RWPE2 (cell line): ENCODE results near the gene CD83.

Experiments
- ATAC-seq: fragments of 200-7000 bp; cut with Tn5 transposase; 3 replicates; pipeline ENCODE4 v1.9.1; 2021; ENCODE audit warnings: low read depth
- DNase-seq: peaks from one replicate; pipeline ENCODE4 v3.0.0-alpha.2; 2020; ENCODE audit warnings: low spot score
- H3K27ac ChIP-seq: fragments of 450-650 bp; 2 replicates; pipeline ENCODE4 v1.5.1; 2017; ENCODE audit warnings: mild to moderate bottlenecking; ENCODE audit not compliant: poor library complexity, severe bottlenecking
- H3K27me3 ChIP-seq: fragments of 250-450 bp; sonication (Bioruptor Pico); 2 replicates; pipeline ENCODE4 v1.5.1; 2021; ENCODE audit warnings: mild to moderate bottlenecking, moderate library complexity; ENCODE audit not compliant: insufficient read depth, poor library complexity, severe bottlenecking
- H3K36me3 ChIP-seq: fragments of 250-450 bp; sonication (Bioruptor Pico); 2 replicates; pipeline ENCODE4 v1.5.1; 2020; ENCODE audit warnings: low read depth, mild to moderate bottlenecking, moderate library complexity
- H3K4me1 ChIP-seq: fragments of 250-450 bp; sonication (Bioruptor Pico); 2 replicates; pipeline ENCODE4 v1.5.1; 2021; ENCODE audit warnings: mild to moderate bottlenecking, moderate library complexity; ENCODE audit not compliant: insufficient read depth, poor library complexity, severe bottlenecking
- H3K4me3 ChIP-seq: fragments of 250-450 bp; sonication (Bioruptor Pico); 2 replicates; pipeline ENCODE4 v1.5.1; 2021; ENCODE audit warnings: mild to moderate bottlenecking, moderate library complexity; ENCODE audit not compliant: severe bottlenecking
- H3K9me3 ChIP-seq: fragments of 250-450 bp; sonication (Bioruptor Pico); 2 replicates; pipeline ENCODE4 v1.5.1; 2021; ENCODE audit warnings: mild to moderate bottlenecking, moderate library complexity; ENCODE audit not compliant: severe bottlenecking
- TF ChIP-seq, protein P1 (sequence below): fragments of 450-650 bp; IDR thresholded peaks from one replicate; pipeline ENCODE4 v1.5.1; 2017; ENCODE audit warnings: mild to moderate bottlenecking, moderate library complexity; ENCODE audit not compliant: poor library complexity, severe bottlenecking

The CD83 gene

DNA sequence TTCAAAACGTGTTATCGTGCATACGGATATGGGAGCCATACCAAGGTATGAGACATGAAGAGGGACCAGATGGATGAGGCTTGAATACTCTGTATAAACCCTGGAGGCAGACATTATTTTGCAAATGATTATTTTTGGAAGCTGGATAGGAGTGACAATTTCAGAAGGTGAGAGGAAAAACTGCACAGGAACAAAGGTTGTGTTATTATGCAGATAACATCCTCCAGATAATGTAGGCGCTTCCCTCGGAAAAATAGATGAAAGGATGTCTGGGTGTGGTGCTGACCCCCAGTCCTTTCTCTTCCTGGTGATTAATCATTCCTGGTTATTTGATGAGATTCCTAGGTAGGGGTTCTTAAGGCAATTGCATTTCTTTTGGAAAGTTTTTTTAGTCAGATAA lies 36.4 kb upstream of the CD83 start:
- Histone ChIP-seq H3K4me1 (peaks cover 4% of the 10 kb centered on the region), H3K4me3 (no peak overlapping the region), H3K27me3 (no peaks in the 10 kb centered on the region), H3K27ac (no peak overlapping the region), H3K36me3 (no peaks in the 10 kb centered on the region), H3K9me3 (no peaks in the 10 kb centered on the region)
- DNase-seq (no peak), ATAC-seq (no peak)
- TF ChIP-seq, protein P1, sequence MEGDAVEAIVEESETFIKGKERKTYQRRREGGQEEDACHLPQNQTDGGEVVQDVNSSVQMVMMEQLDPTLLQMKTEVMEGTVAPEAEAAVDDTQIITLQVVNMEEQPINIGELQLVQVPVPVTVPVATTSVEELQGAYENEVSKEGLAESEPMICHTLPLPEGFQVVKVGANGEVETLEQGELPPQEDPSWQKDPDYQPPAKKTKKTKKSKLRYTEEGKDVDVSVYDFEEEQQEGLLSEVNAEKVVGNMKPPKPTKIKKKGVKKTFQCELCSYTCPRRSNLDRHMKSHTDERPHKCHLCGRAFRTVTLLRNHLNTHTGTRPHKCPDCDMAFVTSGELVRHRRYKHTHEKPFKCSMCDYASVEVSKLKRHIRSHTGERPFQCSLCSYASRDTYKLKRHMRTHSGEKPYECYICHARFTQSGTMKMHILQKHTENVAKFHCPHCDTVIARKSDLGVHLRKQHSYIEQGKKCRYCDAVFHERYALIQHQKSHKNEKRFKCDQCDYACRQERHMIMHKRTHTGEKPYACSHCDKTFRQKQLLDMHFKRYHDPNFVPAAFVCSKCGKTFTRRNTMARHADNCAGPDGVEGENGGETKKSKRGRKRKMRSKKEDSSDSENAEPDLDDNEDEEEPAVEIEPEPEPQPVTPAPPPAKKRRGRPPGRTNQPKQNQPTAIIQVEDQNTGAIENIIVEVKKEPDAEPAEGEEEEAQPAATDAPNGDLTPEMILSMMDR = no peak

DNA sequence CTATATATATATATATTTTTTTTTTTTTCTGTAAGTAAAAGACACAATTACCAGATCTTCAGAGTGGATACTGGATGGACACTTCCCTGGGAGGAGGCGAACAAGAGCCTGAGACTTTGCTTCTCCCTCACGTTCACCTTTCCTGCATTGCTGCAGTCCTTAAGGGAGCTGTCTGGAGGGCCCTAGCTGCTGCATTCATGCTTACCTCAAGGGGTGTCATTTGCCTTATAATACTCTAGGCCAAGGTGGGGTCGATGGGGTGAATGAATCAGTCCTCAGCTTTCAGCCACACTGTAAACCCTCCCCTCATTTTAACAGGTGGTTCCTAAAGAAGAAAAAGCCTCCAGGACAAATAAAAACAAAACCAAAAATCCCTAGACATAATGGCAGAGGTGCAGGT lies 34.8 kb upstream of the CD83 start:
- H3K27ac ChIP-seq = no peak overlapping the region
- H3K36me3 ChIP-seq = no peaks in the 10 kb centered on the region
- ATAC-seq (no peak), DNase-seq (no peak)
- H3K9me3 ChIP-seq = no peaks in the 10 kb centered on the region
- H3K27me3 ChIP-seq = no peaks in the 10 kb centered on the region
- TF ChIP-seq, protein P1 = no peak
- peaks cover 4% of the 10 kb centered on the region for H3K4me1 ChIP-seq
- H3K4me3 ChIP-seq = no peak overlapping the region

- ATAC-seq = no peak
- no peak for DNase-seq
- TF ChIP-seq, protein P1 = no peak
- H3K27ac ChIP-seq = no peak overlapping the region
- no peaks in the 10 kb centered on the region for H3K27me3 ChIP-seq
- H3K4me1 ChIP-seq = peaks cover 4% of the 10 kb centered on the region
- no peak overlapping the region for H3K4me3 ChIP-seq
- no peaks in the 10 kb centered on the region for H3K36me3 ChIP-seq
- no peaks in the 10 kb centered on the region for H3K9me3 ChIP-seq
Observed at GRCh38 chr6:14083262-14083661, 34.3 kb upstream of the CD83 start.

- no peaks in the 10 kb centered on the region for H3K36me3 ChIP-seq
- H3K4me3 ChIP-seq = no peak overlapping the region
- H3K27me3 ChIP-seq = no peaks in the 10 kb centered on the region
- no peak overlapping the region for H3K27ac ChIP-seq
- H3K9me3 ChIP-seq = no peaks in the 10 kb centered on the region
- TF ChIP-seq, protein P1 = no peak
- peaks cover 4% of the 10 kb centered on the region for H3K4me1 ChIP-seq
- ATAC-seq (no peak), DNase-seq (no peak)
Observed at GRCh38 chr6:14083751-14084150, 33.8 kb upstream of the CD83 start.

- ATAC-seq = no peak
- no peak overlapping the region for H3K27ac ChIP-seq
- no peak overlapping the region for H3K4me3 ChIP-seq
- peaks cover 3% of the 10 kb centered on the region for H3K4me1 ChIP-seq
- no peaks in the 10 kb centered on the region for H3K9me3 ChIP-seq
- H3K27me3 ChIP-seq = no peaks in the 10 kb centered on the region
- H3K36me3 ChIP-seq = no peaks in the 10 kb centered on the region
- TF ChIP-seq, protein P1 = no peak
- DNase-seq = no peak
Observed at GRCh38 chr6:14084388-14084787, 33.2 kb upstream of the CD83 start.
